ENCODE measurements around the gene CMTM4. TPM values are rescaled to one million over a fixed set of nuclear protein-coding genes. Genes with fewer than 3 reads are reported as not detected.

The CMTM4 gene
- polyA plus RNA-seq, 1 donor from 2014 or later, result 27.2 TPM

GRCh38 chr16:66740533-66740932 is 44.0 kb upstream of the CMTM4 start:
- H3F3A ChIP-seq (ENCODE audit: insufficient read depth, low read length, poor library complexity, severe bottlenecking), result no peaks in the 10 kb centered on the region
- no peak overlapping the region for H3K9ac ChIP-seq (ENCODE audit: low read length)
- H3K9me2 ChIP-seq (ENCODE audit: insufficient read depth, low read length), result no peaks in the 10 kb centered on the region
- no peak overlapping the region for H3K4me3 ChIP-seq (ENCODE audit: low read length)
- no peak overlapping the region for H2AFZ ChIP-seq (ENCODE audit: low read depth, low read length)
- H3K79me2 ChIP-seq (replicated peaks; ENCODE audit: insufficient read depth, low read length), result peaks cover 42% of the 10 kb centered on the region
- no peaks in the 10 kb centered on the region for H3K27me3 ChIP-seq (ENCODE audit: insufficient read depth, low read depth, low read length)
- TF ChIP-seq REST (IDR thresholded peaks at IDR 0.05; ENCODE audit: borderline replicate concordance), result no peak
- no peak for TF ChIP-seq EZH2 (IDR thresholded peaks at IDR 0.05; ENCODE audit: borderline replicate concordance, insufficient read depth, low read length, poor library complexity, severe bottlenecking)
- TF ChIP-seq SMC3 (conservative IDR thresholded peaks at IDR 0.05; ENCODE audit: poor library complexity), result no peak
- TF ChIP-seq CTCF (IDR thresholded peaks at IDR 0.05; ENCODE audit: poor library complexity, severe bottlenecking), result no peak
- TF ChIP-seq MXI1 (conservative IDR thresholded peaks at IDR 0.05; ENCODE audit: poor library complexity, severe bottlenecking), result no peak
- no peak for TF ChIP-seq RAD21 (conservative IDR thresholded peaks at IDR 0.05)
- TF ChIP-seq EP300 (conservative IDR thresholded peaks at IDR 0.05; ENCODE audit: poor library complexity, severe bottlenecking), result no peak
- no peak for TF ChIP-seq TAF1 (IDR thresholded peaks at IDR 0.05; ENCODE audit: low read depth)
- H3K9me3 ChIP-seq (ENCODE audit: low read length), result no peaks in the 10 kb centered on the region
- H3K4me2 ChIP-seq (ENCODE audit: low read length), result no peak overlapping the region
- peaks cover 14% of the 10 kb centered on the region for H4K20me1 ChIP-seq (ENCODE audit: insufficient read depth)
- peaks cover 4% of the 10 kb centered on the region for H3K36me3 ChIP-seq (ENCODE audit: insufficient read depth, low read length)
- H3K27ac ChIP-seq (ENCODE audit: low read length), result no peak overlapping the region

DNA sequence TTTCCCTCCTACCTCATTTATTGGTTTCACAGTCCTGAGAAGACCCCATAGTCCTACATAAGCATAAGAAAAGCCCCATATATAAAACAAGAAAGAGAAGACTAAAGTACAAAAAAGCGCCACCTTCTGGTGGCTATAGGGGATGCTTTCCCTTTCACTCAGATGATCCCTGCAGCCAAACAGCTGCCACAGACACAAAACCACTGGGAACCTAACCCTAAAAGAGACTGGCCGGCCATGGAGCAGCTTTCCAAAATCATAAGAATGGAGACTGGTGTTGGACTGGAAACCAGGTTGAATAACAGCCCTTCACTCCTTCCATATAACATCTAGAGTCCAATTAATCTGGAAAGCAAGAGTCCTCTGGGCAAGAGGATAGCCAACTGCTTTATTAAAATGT is 43.5 kb upstream of the CMTM4 start:
- no peak overlapping the region for H3K9ac ChIP-seq (ENCODE audit: low read length)
- no peak overlapping the region for H3K4me2 ChIP-seq (ENCODE audit: low read length)
- no peak overlapping the region for H3K4me3 ChIP-seq (ENCODE audit: low read length)
- H3K36me3 ChIP-seq (ENCODE audit: insufficient read depth, low read length), result peaks cover 4% of the 10 kb centered on the region
- H3K9me2 ChIP-seq (ENCODE audit: insufficient read depth, low read length), result no peaks in the 10 kb centered on the region
- H4K20me1 ChIP-seq (ENCODE audit: insufficient read depth), result peaks cover 14% of the 10 kb centered on the region
- no peaks in the 10 kb centered on the region for H3F3A ChIP-seq (ENCODE audit: insufficient read depth, low read length, poor library complexity, severe bottlenecking)
- H3K9me3 ChIP-seq (ENCODE audit: low read length), result no peaks in the 10 kb centered on the region
- peak; percentile 34 for TF ChIP-seq RAD21 (conservative IDR thresholded peaks at IDR 0.05)
- TF ChIP-seq SMC3 (conservative IDR thresholded peaks at IDR 0.05; ENCODE audit: poor library complexity), result no peak
- TF ChIP-seq CTCF (IDR thresholded peaks at IDR 0.05; ENCODE audit: poor library complexity, severe bottlenecking), result peak; percentile 60
- no peak overlapping the region for H3K27ac ChIP-seq (ENCODE audit: low read length)
- H3K79me2 ChIP-seq (replicated peaks; ENCODE audit: insufficient read depth, low read length), result peaks cover 39% of the 10 kb centered on the region
- no peak overlapping the region for H2AFZ ChIP-seq (ENCODE audit: low read depth, low read length)
- no peaks in the 10 kb centered on the region for H3K27me3 ChIP-seq (ENCODE audit: insufficient read depth, low read depth, low read length)
